Measurements from ENCODE around the gene RETREG1. TPM values are rescaled to one million over a fixed set of nuclear protein-coding genes. Genes with fewer than 3 reads are reported as not detected.
A peak's percentile ranks its signal among the peaks of the same experiment; 100 is the strongest.

The RETREG1 gene
- total and polyA plus RNA-seq, 9 donors = 1.0 to 20.0 (median 4.0) TPM

DNA sequence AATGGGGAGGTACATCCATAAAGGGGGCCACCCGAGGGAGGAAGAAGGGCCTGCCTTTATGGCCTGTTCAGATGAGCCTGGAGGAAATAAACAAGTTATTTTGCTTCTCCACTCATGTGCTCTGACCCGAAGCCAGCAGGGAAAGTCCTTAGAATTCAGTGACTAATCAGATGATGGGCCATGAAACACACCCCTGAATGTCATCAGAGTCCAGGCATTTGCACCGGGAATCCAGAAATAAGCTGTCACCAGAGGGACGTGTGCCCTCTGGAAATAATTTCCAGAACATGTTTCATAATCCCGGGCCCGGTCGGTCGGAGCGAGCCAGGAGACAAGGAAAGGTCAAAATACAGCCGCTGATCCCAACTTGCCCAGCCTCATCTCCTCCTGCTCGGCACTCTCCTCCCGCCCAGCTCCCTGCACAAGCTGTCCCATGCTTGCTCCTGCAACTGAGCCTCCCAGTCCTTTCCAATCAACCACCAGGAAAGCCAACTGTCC, 77.6 kb downstream of the RETREG1 start:
- H3K9me3 ChIP-seq = no peaks in the 10 kb centered on the region
- H3K4me3 ChIP-seq = no peak overlapping the region
- H3K36me3 ChIP-seq = no peaks in the 10 kb centered on the region
- DNase-seq = peak in 1 of 5 donors; percentile 24
- intact Hi-C loops (cut with DNase I) = no loop called here
- no peaks in the 10 kb centered on the region for H3K27me3 ChIP-seq
- WGBS, 3 donors = 59 to 77% (median 69%) methylated on average over 12 of the region's 12 CpGs
- no peak overlapping the region for H3K27ac ChIP-seq
- H3K4me1 ChIP-seq (ENCODE audit: insufficient read depth) = no peaks in the 10 kb centered on the region
- TF ChIP-seq EP300 (IDR thresholded peaks at IDR 0.05) (no peak), POLR2A (IDR thresholded peaks at IDR 0.05) (no peak)
- TF ChIP-seq, protein P1, sequence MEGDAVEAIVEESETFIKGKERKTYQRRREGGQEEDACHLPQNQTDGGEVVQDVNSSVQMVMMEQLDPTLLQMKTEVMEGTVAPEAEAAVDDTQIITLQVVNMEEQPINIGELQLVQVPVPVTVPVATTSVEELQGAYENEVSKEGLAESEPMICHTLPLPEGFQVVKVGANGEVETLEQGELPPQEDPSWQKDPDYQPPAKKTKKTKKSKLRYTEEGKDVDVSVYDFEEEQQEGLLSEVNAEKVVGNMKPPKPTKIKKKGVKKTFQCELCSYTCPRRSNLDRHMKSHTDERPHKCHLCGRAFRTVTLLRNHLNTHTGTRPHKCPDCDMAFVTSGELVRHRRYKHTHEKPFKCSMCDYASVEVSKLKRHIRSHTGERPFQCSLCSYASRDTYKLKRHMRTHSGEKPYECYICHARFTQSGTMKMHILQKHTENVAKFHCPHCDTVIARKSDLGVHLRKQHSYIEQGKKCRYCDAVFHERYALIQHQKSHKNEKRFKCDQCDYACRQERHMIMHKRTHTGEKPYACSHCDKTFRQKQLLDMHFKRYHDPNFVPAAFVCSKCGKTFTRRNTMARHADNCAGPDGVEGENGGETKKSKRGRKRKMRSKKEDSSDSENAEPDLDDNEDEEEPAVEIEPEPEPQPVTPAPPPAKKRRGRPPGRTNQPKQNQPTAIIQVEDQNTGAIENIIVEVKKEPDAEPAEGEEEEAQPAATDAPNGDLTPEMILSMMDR (IDR thresholded peaks at IDR 0.05) = no peak

GRCh38 chr5:16538006-16538405, 78.8 kb downstream of the RETREG1 start:
- H3K9me3 ChIP-seq = no peaks in the 10 kb centered on the region
- H3K27me3 ChIP-seq = no peaks in the 10 kb centered on the region
- intact Hi-C loops (cut with DNase I) = no loop called here
- no peak overlapping the region for H3K4me3 ChIP-seq
- TF ChIP-seq POLR2A (IDR thresholded peaks at IDR 0.05) (no peak), EP300 (IDR thresholded peaks at IDR 0.05) (no peak)
- TF ChIP-seq, protein P1 (IDR thresholded peaks at IDR 0.05) = no peak
- 77 to 89% (median 83%) methylated on average over 8 of the region's 8 CpGs for WGBS, 3 donors
- H3K36me3 ChIP-seq = no peaks in the 10 kb centered on the region
- DNase-seq = no peak
- no peak overlapping the region for H3K27ac ChIP-seq
- H3K4me1 ChIP-seq (ENCODE audit: insufficient read depth) = no peaks in the 10 kb centered on the region

GRCh38 chr5:16536818-16537217, 80.0 kb downstream of the RETREG1 start:
- no peaks in the 10 kb centered on the region for H3K9me3 ChIP-seq
- H3K4me3 ChIP-seq = no peak overlapping the region
- 71 to 84% (median 82%) methylated on average over 4 of the region's 4 CpGs for WGBS, 3 donors
- H3K27ac ChIP-seq = no peak overlapping the region
- H3K27me3 ChIP-seq = no peaks in the 10 kb centered on the region
- no peak for TF ChIP-seq EP300 (IDR thresholded peaks at IDR 0.05)
- no peak for TF ChIP-seq POLR2A (IDR thresholded peaks at IDR 0.05)
- TF ChIP-seq, protein P1 (IDR thresholded peaks at IDR 0.05) = no peak
- H3K36me3 ChIP-seq = no peaks in the 10 kb centered on the region
- intact Hi-C loops (cut with DNase I) = no loop called here
- H3K4me1 ChIP-seq (ENCODE audit: insufficient read depth) = no peaks in the 10 kb centered on the region
- DNase-seq = no peak

GRCh38 chr5:16536246-16536645, 80.6 kb downstream of the RETREG1 start:
- intact Hi-C loops (cut with DNase I) = no loop called here
- Histone ChIP-seq H3K9me3 (no peaks in the 10 kb centered on the region), H3K4me1 (ENCODE audit: insufficient read depth) (no peaks in the 10 kb centered on the region), H3K4me3 (no peak overlapping the region), H3K27me3 (no peaks in the 10 kb centered on the region), H3K36me3 (no peaks in the 10 kb centered on the region), H3K27ac (no peak overlapping the region)
- DNase-seq = no peak
- TF ChIP-seq EP300 (IDR thresholded peaks at IDR 0.05) = no peak
- TF ChIP-seq, protein P1 (IDR thresholded peaks at IDR 0.05) = no peak
- no peak for TF ChIP-seq POLR2A (IDR thresholded peaks at IDR 0.05)
- 41 to 60% (median 42%) methylated on average over 6 of the region's 6 CpGs for WGBS, 3 donors
